NT2/D1 (cell line): Measurements from ENCODE around the gene BTBD2.

Source experiments
- YY1 ChIP-seq: IDR thresholded peaks from 2 replicates; pipeline ENCODE4 v1.6.1; 2011; ENCODE audit not compliant: insufficient read length, insufficient read depth
- ZNF274 ChIP-seq: IDR thresholded peaks from 2 replicates; pipeline ENCODE4 v1.6.1; 2011; ENCODE audit warnings: mild to moderate bottlenecking, low read depth, low read length

DNA sequence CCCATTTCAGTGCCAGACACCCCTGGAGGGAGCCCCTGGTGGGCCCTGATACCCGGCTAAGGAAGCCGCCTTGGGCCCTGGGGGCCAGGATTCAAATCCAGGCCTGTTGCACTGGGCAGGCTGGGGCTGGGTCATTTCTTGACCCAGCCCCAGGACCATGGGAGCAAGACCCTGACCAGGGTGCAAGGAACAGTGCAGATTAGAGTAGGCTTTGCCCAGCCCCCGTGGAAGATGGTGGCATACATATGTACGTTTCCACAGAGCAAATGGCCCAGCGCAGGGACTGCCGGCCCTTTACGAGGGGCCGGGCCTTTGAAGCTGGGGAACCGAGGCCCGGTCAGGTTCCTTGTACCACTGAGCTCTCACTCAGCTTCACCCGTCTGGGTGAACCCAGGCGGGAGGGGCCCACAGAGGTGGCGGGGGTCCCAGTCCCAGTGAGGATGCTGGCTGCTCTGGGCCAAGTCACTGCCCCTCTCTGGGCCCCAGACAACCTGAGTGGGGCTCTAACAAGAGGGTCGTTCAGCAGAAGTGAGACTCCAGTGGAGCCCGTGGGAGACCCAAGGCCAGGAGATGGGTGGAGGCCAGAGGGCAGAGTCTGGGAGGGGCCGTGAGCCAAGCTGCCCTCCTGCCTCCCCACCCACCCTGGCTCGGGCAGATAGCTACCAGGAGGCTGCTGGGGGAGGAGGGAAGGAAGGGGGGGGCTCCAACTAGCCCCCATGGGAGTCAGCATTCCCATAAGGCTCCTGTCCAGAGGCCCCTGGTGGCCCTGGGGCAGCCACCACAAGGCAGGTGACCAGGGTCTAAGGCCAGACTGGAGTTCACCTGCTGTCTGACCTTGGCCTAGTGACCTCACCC lies 32.8 kb upstream of the BTBD2 start:
- TF ChIP-seq YY1, result no peak
- TF ChIP-seq ZNF274, result no peak
